Measurements from ENCODE around the gene MIGA2. TPM values are rescaled to one million over a fixed set of nuclear protein-coding genes. Genes with fewer than 3 reads are reported as not detected.
"Not testable (repeated sequence)": the region's sequence is repeated elsewhere in the genome, so short reads cannot be mapped to it uniquely, and the experiment has no call there.

MIGA2 gene
- total and polyA plus RNA-seq, 4 donors, result 8.5 to 32.3 (median 25.0) TPM

- H3K4me3 ChIP-seq (ENCODE audit: low read length in 2 of 2), result peak overlapping the region; percentile 54 to 55
- H3K27ac ChIP-seq (ENCODE audit: low read depth in 1 of 2, low read length in 2 of 2), result no peak overlapping the region
- 16 to 19% methylated on average over 9 of the region's 9 CpGs for WGBS, 2 donors
- ATAC-seq (ENCODE audit: low FRiP score) (no peak), DNase-seq (no peak)
- no peaks in the 10 kb centered on the region for H3K4me1 ChIP-seq (ENCODE audit: control insufficient read depth in 1 of 2, insufficient read depth in 2 of 2, low read length in 2 of 2)
- no peaks in the 10 kb centered on the region for H3K9me3 ChIP-seq (ENCODE audit: control insufficient read depth, low read length)
- intact Hi-C loops (cut with DNase I), result no loop called here
- H3K36me3 ChIP-seq (ENCODE audit: control insufficient read depth in 1 of 2, insufficient read depth in 2 of 2, low read length in 1 of 2), result no peaks in the 10 kb centered on the region
- H3K27me3 ChIP-seq (ENCODE audit: control insufficient read depth in 1 of 2, insufficient read depth in 2 of 2, low read length in 1 of 2), result no peaks in the 10 kb centered on the region
These were observed 9.2 kb upstream of the MIGA2 start for GRCh38 chr9:129027224-129027684.

GRCh38 chr9:129027685-129028191 lies 8.7 kb upstream of the MIGA2 start:
- WGBS, 2 donors, result 0 to 1% methylated on average over 36 to 47 of the region's 47 CpGs
- peak; percentile 81 to 87 for DNase-seq
- peak; percentile 33 for ATAC-seq (ENCODE audit: low FRiP score)
- Histone ChIP-seq H3K27ac (ENCODE audit: low read depth in 1 of 2, low read length in 2 of 2) (no peak overlapping the region), H3K36me3 (ENCODE audit: control insufficient read depth in 1 of 2, insufficient read depth in 2 of 2, low read length in 1 of 2) (no peaks in the 10 kb centered on the region), H3K4me1 (ENCODE audit: control insufficient read depth in 1 of 2, insufficient read depth in 2 of 2, low read length in 2 of 2) (no peaks in the 10 kb centered on the region), H3K9me3 (ENCODE audit: control insufficient read depth, low read length) (no peaks in the 10 kb centered on the region), H3K27me3 (ENCODE audit: control insufficient read depth in 1 of 2, insufficient read depth in 2 of 2, low read length in 1 of 2) (no peaks in the 10 kb centered on the region), H3K4me3 (ENCODE audit: low read length in 2 of 2) (peak overlapping the region; percentile 54 to 55)
- intact Hi-C loops (cut with DNase I), result no loop called here

GRCh38 chr9:129028192-129028966 lies 8.0 kb upstream of the MIGA2 start, which contains the start of gene SH3GLB2:
TSS of gene SH3GLB2 (minus strand) at chr9:129028331. CDS start at chr9:129028154, 177 bp downstream.
- DNase-seq, result peak; percentile 96 to 99
- 2% methylated on average over 36 to 60 of the region's 60 CpGs for WGBS, 2 donors
- Histone ChIP-seq H3K9me3 (ENCODE audit: control insufficient read depth, low read length) (no peaks in the 10 kb centered on the region), H3K36me3 (ENCODE audit: control insufficient read depth in 1 of 2, insufficient read depth in 2 of 2, low read length in 1 of 2) (no peaks in the 10 kb centered on the region), H3K4me3 (ENCODE audit: low read length in 2 of 2) (peak within 1 kb of the TSS; percentile 54 to 55), H3K4me1 (ENCODE audit: control insufficient read depth in 1 of 2, insufficient read depth in 2 of 2, low read length in 2 of 2) (no peaks in the 10 kb centered on the region), H3K27me3 (ENCODE audit: control insufficient read depth in 1 of 2, insufficient read depth in 2 of 2, low read length in 1 of 2) (no peaks in the 10 kb centered on the region), H3K27ac (ENCODE audit: low read depth in 1 of 2, low read length in 2 of 2) (no peak within 1 kb of the TSS)
- intact Hi-C loops (cut with DNase I), result no loop called here
- peak; percentile 99 for ATAC-seq (ENCODE audit: low FRiP score)

- H3K4me3 ChIP-seq (ENCODE audit: low read length in 2 of 2), result no peak overlapping the region
- intact Hi-C loops (cut with DNase I), result no loop called here
- no peak for DNase-seq
- ATAC-seq (ENCODE audit: low FRiP score), result no peak
- H3K4me1 ChIP-seq (ENCODE audit: control insufficient read depth in 1 of 2, insufficient read depth in 2 of 2, low read length in 2 of 2), result no peaks in the 10 kb centered on the region
- H3K27ac ChIP-seq (ENCODE audit: low read depth in 1 of 2, low read length in 2 of 2), result no peak overlapping the region
- H3K9me3 ChIP-seq (ENCODE audit: control insufficient read depth, low read length), result no peaks in the 10 kb centered on the region
- H3K36me3 ChIP-seq (ENCODE audit: control insufficient read depth in 1 of 2, insufficient read depth in 2 of 2, low read length in 1 of 2), result no peaks in the 10 kb centered on the region
- no peaks in the 10 kb centered on the region for H3K27me3 ChIP-seq (ENCODE audit: control insufficient read depth in 1 of 2, insufficient read depth in 2 of 2, low read length in 1 of 2)
These were observed 6.2 kb upstream of the MIGA2 start for GRCh38 chr9:129030191-129030590.

GRCh38 chr9:129031514-129031913 lies 4.9 kb upstream of the MIGA2 start:
- Histone ChIP-seq H3K4me1 (ENCODE audit: control insufficient read depth in 1 of 2, insufficient read depth in 2 of 2, low read length in 2 of 2) (no peaks in the 10 kb centered on the region), H3K27ac (ENCODE audit: low read depth in 1 of 2, low read length in 2 of 2) (no peak overlapping the region), H3K9me3 (ENCODE audit: control insufficient read depth, low read length) (no peaks in the 10 kb centered on the region), H3K27me3 (ENCODE audit: control insufficient read depth in 1 of 2, insufficient read depth in 2 of 2, low read length in 1 of 2) (no peaks in the 10 kb centered on the region), H3K4me3 (ENCODE audit: low read length in 2 of 2) (no peak overlapping the region), H3K36me3 (ENCODE audit: control insufficient read depth in 1 of 2, insufficient read depth in 2 of 2, low read length in 1 of 2) (no peaks in the 10 kb centered on the region)
- intact Hi-C loops (cut with DNase I), result no loop called here
- DNase-seq (no peak), ATAC-seq (ENCODE audit: low FRiP score) (no peak)
- WGBS, 2 donors, result 61 to 70% methylated on average over 4 of the region's 4 CpGs

- ATAC-seq (ENCODE audit: low FRiP score) (no peak), DNase-seq (no peak)
- intact Hi-C loops (cut with DNase I), result no loop called here
- no peaks in the 10 kb centered on the region for H3K9me3 ChIP-seq (ENCODE audit: control insufficient read depth, low read length)
- WGBS, 2 donors, result 84 to 85% methylated on average over 11 to 12 of the region's 12 CpGs
- H3K4me1 ChIP-seq (ENCODE audit: control insufficient read depth in 1 of 2, insufficient read depth in 2 of 2, low read length in 2 of 2), result no peaks in the 10 kb centered on the region
- no peaks in the 10 kb centered on the region for H3K27me3 ChIP-seq (ENCODE audit: control insufficient read depth in 1 of 2, insufficient read depth in 2 of 2, low read length in 1 of 2)
- no peaks in the 10 kb centered on the region for H3K36me3 ChIP-seq (ENCODE audit: control insufficient read depth in 1 of 2, insufficient read depth in 2 of 2, low read length in 1 of 2)
- H3K4me3 ChIP-seq (ENCODE audit: low read length in 2 of 2), result no peak overlapping the region
- H3K27ac ChIP-seq (ENCODE audit: low read depth in 1 of 2, low read length in 2 of 2), result no peak overlapping the region
These were observed 3.8 kb upstream of the MIGA2 start for GRCh38 chr9:129032541-129033159.

- DNase-seq (no peak), ATAC-seq (ENCODE audit: low FRiP score) (no peak)
- Histone ChIP-seq H3K27me3 (ENCODE audit: control insufficient read depth in 1 of 2, insufficient read depth in 2 of 2, low read length in 1 of 2) (no peaks in the 10 kb centered on the region), H3K36me3 (ENCODE audit: control insufficient read depth in 1 of 2, insufficient read depth in 2 of 2, low read length in 1 of 2) (no peaks in the 10 kb centered on the region), H3K9me3 (ENCODE audit: control insufficient read depth, low read length) (no peaks in the 10 kb centered on the region), H3K4me3 (ENCODE audit: low read length in 2 of 2) (no peak overlapping the region), H3K27ac (ENCODE audit: low read depth in 1 of 2, low read length in 2 of 2) (no peak overlapping the region), H3K4me1 (ENCODE audit: control insufficient read depth in 1 of 2, insufficient read depth in 2 of 2, low read length in 2 of 2) (no peaks in the 10 kb centered on the region)
- intact Hi-C loops (cut with DNase I), result no loop called here
- 90 to 91% methylated on average over 8 of the region's 8 CpGs for WGBS, 2 donors
These were observed 3.2 kb upstream of the MIGA2 start for GRCh38 chr9:129033216-129033615.

- DNase-seq; H3K36me3 ChIP-seq (ENCODE audit: control insufficient read depth in 1 of 2, insufficient read depth in 2 of 2, low read length in 1 of 2); H3K4me1 ChIP-seq (ENCODE audit: control insufficient read depth in 1 of 2, insufficient read depth in 2 of 2, low read length in 2 of 2); H3K9me3 ChIP-seq (ENCODE audit: control insufficient read depth, low read length); H3K27me3 ChIP-seq (ENCODE audit: control insufficient read depth in 1 of 2, insufficient read depth in 2 of 2, low read length in 1 of 2): not testable (repeated sequence)
- intact Hi-C loops (cut with DNase I), result loop anchor here (2.0 to 5.0 kb wide), 2 partner anchors 45 to 89 kb away; partner anchors contain the start of genes DOLK (in 1 of the 2), DOLPP1 (in 1 of the 2) and NUP188 (in 1 of the 2)
- peak overlapping the region in 1 of 2 donors; percentile 44 for H3K4me3 ChIP-seq (ENCODE audit: low read length in 2 of 2)
- WGBS, 2 donors, result 45 to 52% methylated on average over 13 of the region's 13 CpGs
- peak overlapping the region in 1 of 2 donors; percentile 58 for H3K27ac ChIP-seq (ENCODE audit: low read depth in 1 of 2, low read length in 2 of 2)
- ATAC-seq (ENCODE audit: low FRiP score), result peak; percentile 34
These were observed 588 bp upstream of the MIGA2 start for GRCh38 chr9:129035838-129036237.
